ENCODE measurements around the gene TMEM41A. TPM values are rescaled to one million over a fixed set of nuclear protein-coding genes. Genes with fewer than 3 reads are reported as not detected.

Gene TMEM41A
- total and polyA plus RNA-seq, 2 experiments from 2014 or later: 12.4 to 15.9 TPM

DNA sequence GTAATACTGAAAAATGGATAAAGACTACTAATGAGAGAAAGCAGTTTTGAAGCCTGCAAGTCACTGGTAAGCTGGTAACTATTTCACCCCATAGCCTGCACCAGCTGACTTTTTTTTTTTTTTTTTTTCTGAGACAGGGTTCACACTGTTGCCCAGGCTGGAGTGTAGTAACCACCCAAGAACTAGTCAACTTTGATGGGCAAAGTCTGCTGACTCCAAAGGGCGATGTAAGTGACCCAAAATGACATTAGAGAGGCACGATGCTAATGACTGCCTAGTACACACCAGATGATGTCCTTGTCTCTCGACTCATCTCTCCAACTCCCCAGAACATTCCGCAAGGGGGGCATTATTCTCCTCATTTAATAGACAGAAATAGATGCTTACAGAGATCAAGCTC is 12.9 kb upstream of the TMEM41A start:
- ATAC-seq: no peak
- H3K9me2 ChIP-seq (ENCODE audit: insufficient read depth): no peaks in the 10 kb centered on the region
- H3K27me3 ChIP-seq (ENCODE audit: insufficient read depth): no peaks in the 10 kb centered on the region
- TF ChIP-seq ZNF331 (CRISPR knock-in tag; IDR thresholded peaks at IDR 0.05; ENCODE audit: low read depth) (no peak), REST (IDR thresholded peaks at IDR 0.05; ENCODE audit: unreplicated experiment) (no peak), CTCF (conservative IDR thresholded peaks at IDR 0.05; ENCODE audit: low read depth in 2 of 2) (no peak), EZH2 (IDR thresholded peaks at IDR 0.05; ENCODE audit: low read depth, unreplicated experiment) (no peak), ZNF114 (CRISPR knock-in tag; IDR thresholded peaks at IDR 0.05) (no peak), JUNB (IDR thresholded peaks at IDR 0.05; ENCODE audit: unreplicated experiment) (no peak), ZNF462 (CRISPR knock-in tag; IDR thresholded peaks at IDR 0.05) (no peak), POLR2AphosphoS5 (IDR thresholded peaks at IDR 0.05; ENCODE audit: low read depth) (no peak), CREB1 (CRISPR knock-in tag; IDR thresholded peaks at IDR 0.05; ENCODE audit: low read depth) (no peak), NANOG (IDR thresholded peaks at IDR 0.05; ENCODE audit: borderline replicate concordance) (no peak), ETS1 (IDR thresholded peaks at IDR 0.05) (no peak), EZH2phosphoT487 (IDR thresholded peaks at IDR 0.05; ENCODE audit: unreplicated experiment) (no peak), STAT1 (IDR thresholded peaks at IDR 0.05; ENCODE audit: unreplicated experiment) (no peak)
- H3F3A ChIP-seq (replicated peaks; ENCODE audit: low read depth): no peaks in the 10 kb centered on the region
- H3K4me1 ChIP-seq (ENCODE audit: insufficient read depth): no peaks in the 10 kb centered on the region
- no peak for DNase-seq (ENCODE audit: low spot score)
- no peaks in the 10 kb centered on the region for H3K27me3 Mint-ChIP-seq (ENCODE audit: insufficient read depth, low read depth, poor library complexity)
- no peak overlapping the region for H3K4me3 ChIP-seq
- no peaks in the 10 kb centered on the region for H4K20me1 ChIP-seq (replicated peaks; ENCODE audit: insufficient read depth)
- no peak overlapping the region for H2AFZ ChIP-seq
- no peaks in the 10 kb centered on the region for H3K9me3 Mint-ChIP-seq
- H3K79me2 ChIP-seq (replicated peaks; ENCODE audit: insufficient read depth): no peaks in the 10 kb centered on the region
- no peaks in the 10 kb centered on the region for H3K4me1 Mint-ChIP-seq
- H3K4me3 Mint-ChIP-seq: no peak overlapping the region
- H3K36me3 ChIP-seq (ENCODE audit: insufficient read depth): no peaks in the 10 kb centered on the region
- H3K27ac ChIP-seq (ENCODE audit: low read depth): no peak overlapping the region
- no peaks in the 10 kb centered on the region for H3K36me3 Mint-ChIP-seq (ENCODE audit: low read depth)
- no peak overlapping the region for H3K27ac Mint-ChIP-seq
- no peak overlapping the region for H3K4me2 ChIP-seq
